MM.1S (cell line): ENCODE results near the gene CALML5.

Source experiments
- CTCF ChIP-seq: fragments of 300-600 bp; sonication (generic); IDR thresholded peaks from 2 replicates; pipeline ENCODE4 v1.5.1; 2016; ENCODE audit warnings: antibody characterized with exemption, low read length, mixed read lengths
- EZH2phosphoT487 ChIP-seq: fragments of 300-600 bp; sonication (generic); IDR thresholded peaks from 2 replicates; pipeline ENCODE4 v1.6.1; 2018; ENCODE audit warnings: antibody characterized with exemption, low read length

DNA sequence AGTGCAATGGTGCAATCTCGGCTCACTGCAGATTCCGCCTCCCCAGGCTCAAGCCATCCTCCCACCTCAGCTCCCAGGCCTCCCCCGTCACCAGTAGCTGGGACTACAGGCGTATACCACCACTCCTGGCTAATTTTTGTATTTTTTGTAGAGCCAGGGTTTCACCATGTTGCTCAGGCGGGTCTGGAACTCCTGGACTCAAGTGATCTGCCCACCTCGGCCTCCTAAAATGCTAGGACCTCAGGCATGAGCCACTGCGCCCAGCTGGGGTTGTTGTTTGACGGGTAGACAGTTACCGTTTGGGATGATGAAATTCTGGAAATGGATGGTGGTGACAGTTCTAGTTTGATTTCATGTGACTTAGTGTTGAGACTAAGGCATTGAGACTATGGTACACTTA is 40.7 kb upstream of the CALML5 start:
- TF ChIP-seq CTCF (no peak), EZH2phosphoT487 (no peak)
